Measurements from ENCODE around the gene STAP2.

- TF ChIP-seq, protein P1, sequence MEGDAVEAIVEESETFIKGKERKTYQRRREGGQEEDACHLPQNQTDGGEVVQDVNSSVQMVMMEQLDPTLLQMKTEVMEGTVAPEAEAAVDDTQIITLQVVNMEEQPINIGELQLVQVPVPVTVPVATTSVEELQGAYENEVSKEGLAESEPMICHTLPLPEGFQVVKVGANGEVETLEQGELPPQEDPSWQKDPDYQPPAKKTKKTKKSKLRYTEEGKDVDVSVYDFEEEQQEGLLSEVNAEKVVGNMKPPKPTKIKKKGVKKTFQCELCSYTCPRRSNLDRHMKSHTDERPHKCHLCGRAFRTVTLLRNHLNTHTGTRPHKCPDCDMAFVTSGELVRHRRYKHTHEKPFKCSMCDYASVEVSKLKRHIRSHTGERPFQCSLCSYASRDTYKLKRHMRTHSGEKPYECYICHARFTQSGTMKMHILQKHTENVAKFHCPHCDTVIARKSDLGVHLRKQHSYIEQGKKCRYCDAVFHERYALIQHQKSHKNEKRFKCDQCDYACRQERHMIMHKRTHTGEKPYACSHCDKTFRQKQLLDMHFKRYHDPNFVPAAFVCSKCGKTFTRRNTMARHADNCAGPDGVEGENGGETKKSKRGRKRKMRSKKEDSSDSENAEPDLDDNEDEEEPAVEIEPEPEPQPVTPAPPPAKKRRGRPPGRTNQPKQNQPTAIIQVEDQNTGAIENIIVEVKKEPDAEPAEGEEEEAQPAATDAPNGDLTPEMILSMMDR (conservative IDR thresholded peaks at IDR 0.05 in 1 of 2, IDR thresholded peaks at IDR 0.05 in 1 of 2; ENCODE audit: extremely low read depth in 1 of 2, insufficient read depth in 1 of 2, low read depth in 1 of 2, low read length in 2 of 2), result no peak
- no peak for TF ChIP-seq EZH2 (IDR thresholded peaks at IDR 0.05; ENCODE audit: borderline replicate concordance, low read length)
Measured at GRCh38 chr19:4358709-4359626, 20.3 kb upstream of the STAP2 start.
